HepG2 (cell line): ENCODE measurements around the gene EEA1. TPM values are rescaled to one million over a fixed set of nuclear protein-coding genes. Genes with fewer than 3 reads are reported as not detected.

ENCODE experiments used
- ATAC-seq: fragments of 200-7000 bp; cut with Tn5 transposase; 3 replicates; pipeline ENCODE4 v1.9.1; 2020; ENCODE audit warnings: mild to moderate bottlenecking, moderate library complexity
- BruUV-seq: library from RNA; stranded (reverse); fragments of 400-500 nt; replicated peaks from 2 replicates; lab custom pipeline; 2021; lab: Mats Ljungman, UMichigan
- CTCF ChIA-PET: fragments of 300-600 bp; formaldehyde crosslinking; extraction: SDS; loops from one replicate; lab custom pipeline; 2021; ENCODE audit warnings: low total read pairs, inconsistent platforms, low intra/inter-chr PET ratio; lab: Yijun Ruan, JAX
- POLR2A ChIA-PET: fragments of 350-600 bp; sonication (Branson Sonifier 250); formaldehyde crosslinking; loops from one replicate; lab custom pipeline; 2020; ENCODE audit warnings: antibody characterized with exemption, inconsistent platforms; lab: Yijun Ruan, JAX
- DNase-seq: peaks from one replicate; pipeline ENCODE4 v3.0.0-alpha.2; 2015; ENCODE audit warnings: low spot score
- FAIRE-seq: peaks from 3 replicates; lab custom pipeline; 2011; peaks lifted over from hg19 to GRCh38; lab: Jason Lieb, UNC
- H2AFZ ChIP-seq: one replicate; pipeline ENCODE4 v1.6.1; 2011; ENCODE audit warnings: low read length, inconsistent platforms
- H3K27ac ChIP-seq: fragments of 300-600 bp; 3 replicates; pipeline ENCODE4 v1.8.0; 2011; ENCODE audit warnings: mixed run types, mild to moderate bottlenecking, mixed read lengths, low read length, inconsistent platforms; ENCODE audit not compliant: insufficient read depth; ENCODE audit errors: extremely low read length
- H3K27me3 ChIP-seq, 2 experiments: fragments of 200-600 bp in 1 of 2; 2 replicates in 1 of 2; 3 replicates in 1 of 2; pipeline versions ENCODE4 v1.6.0 to v1.8.0; 2011; ENCODE audit warnings: low read length in 2 of 2, mild to moderate bottlenecking in 2 of 2, moderate library complexity in 2 of 2, inconsistent platforms in 1 of 2; ENCODE audit not compliant: insufficient read depth in 2 of 2, control insufficient read depth in 1 of 2
- H3K36me3 ChIP-seq, 2 experiments: fragments of 200-600 bp in 1 of 2; replicated peaks in 1 of 2; 2 replicates in 1 of 2; 3 replicates in 1 of 2; pipeline versions ENCODE4 v1.5.1 to v1.8.0; 2011; ENCODE audit warnings: low read length in 2 of 2, inconsistent platforms in 1 of 2; ENCODE audit not compliant: insufficient read depth in 2 of 2, control insufficient read depth in 1 of 2
- H3K4me1 ChIP-seq: 2 replicates; pipeline ENCODE4 v1.5.1; 2012; ENCODE audit warnings: low read length, inconsistent platforms; ENCODE audit not compliant: insufficient read depth
- H3K4me2 ChIP-seq: 2 replicates; pipeline ENCODE4 v1.6.0; 2011; ENCODE audit warnings: low read depth, low read length, inconsistent platforms
- H3K4me3 ChIP-seq, 3 experiments: fragments of 200-600 bp in 1 of 3; sonication (generic), shearing (Covaris generic) in 1 of 3; replicated peaks in 1 of 3; 2 replicates each; pipeline ENCODE4 v1.5.1; 2011 to 2016; ENCODE audit warnings: low read length in 3 of 3, inconsistent platforms in 2 of 3, low read depth in 2 of 3, mild to moderate bottlenecking in 2 of 3, control low read depth in 1 of 3, mixed read lengths in 1 of 3; ENCODE audit not compliant: insufficient read depth in 1 of 3
- H3K79me2 ChIP-seq: one replicate; pipeline ENCODE4 v1.6.1; 2011; ENCODE audit warnings: low read length, inconsistent platforms; ENCODE audit not compliant: insufficient read depth
- H3K9ac ChIP-seq: 2 replicates; pipeline ENCODE4 v1.6.0; 2011; ENCODE audit warnings: mild to moderate bottlenecking, low read depth, low read length, inconsistent platforms; ENCODE audit not compliant: insufficient read depth
- H3K9me3 ChIP-seq: 2 replicates; pipeline ENCODE4 v1.5.1; 2012; ENCODE audit warnings: mild to moderate bottlenecking, low read length
- H4K20me1 ChIP-seq: 2 replicates; pipeline ENCODE4 v1.6.0; 2011; ENCODE audit warnings: inconsistent platforms, mild to moderate bottlenecking, low read length, moderate library complexity; ENCODE audit not compliant: insufficient read depth
- CHD2 ChIP-seq: IDR thresholded peaks from 2 replicates; pipeline ENCODE4 v1.6.1; 2011; ENCODE audit warnings: low read depth, low read length, improper control_type of control experiment
- CREB1 ChIP-seq, 2 experiments: fragments of 450-650 bp in 1 of 2; IDR thresholded peaks; 2 replicates each; pipeline ENCODE4 v1.6.1; 2016 to 2017; ENCODE audit warnings: control low read depth in 1 of 2, mild to moderate bottlenecking in 1 of 2, missing compliant biosample characterization in 1 of 2, missing genetic modification characterization in 1 of 2
- DNMT1 ChIP-seq: sonication (generic); formaldehyde crosslinking; IDR thresholded peaks from 2 replicates; pipeline ENCODE4 v1.5.1; 2020; ENCODE audit warnings: mild to moderate bottlenecking, missing genetic modification reagents
- KDM6A ChIP-seq: IDR thresholded peaks from 2 replicates; pipeline ENCODE4 v1.6.1; 2016; ENCODE audit warnings: low read depth
- NFE2 ChIP-seq: sonication (generic); formaldehyde crosslinking; IDR thresholded peaks from 2 replicates; pipeline ENCODE4 v1.4.0; 2020; ENCODE audit warnings: missing genetic modification reagents
- NFE2L2 ChIP-seq: fragments of 150-350 bp; IDR thresholded peaks from 2 replicates; pipeline ENCODE4 v1.6.1; 2014; ENCODE audit warnings: low read length
- SIN3A ChIP-seq: IDR thresholded peaks from 2 replicates; pipeline ENCODE4 v1.6.1; 2011; ENCODE audit warnings: low read depth, mild to moderate bottlenecking, control low read depth, low read length, borderline replicate concordance
- TAF1 ChIP-seq: sonication (generic); formaldehyde crosslinking; IDR thresholded peaks from 2 replicates; pipeline ENCODE4 v1.4.0; 2020; ENCODE audit warnings: missing genetic modification reagents
- ZFP1 ChIP-seq: IDR thresholded peaks from 2 replicates; pipeline ENCODE4 v1.6.1; 2016
- ZNF747 ChIP-seq: sonication (generic); formaldehyde crosslinking; IDR thresholded peaks from 2 replicates; pipeline ENCODE4 v1.8.1; 2023; ENCODE audit warnings: missing genetic modification reagents, mild to moderate bottlenecking, borderline replicate concordance
- ZSCAN22 ChIP-seq: sonication (generic); formaldehyde crosslinking; IDR thresholded peaks from 2 replicates; pipeline ENCODE4 v1.4.0; 2020; ENCODE audit warnings: mild to moderate bottlenecking, missing genetic modification reagents
- WGBS: methylation state at CpG from one replicate; pipeline ENCODE4 v1.1.6; 2017; ENCODE audit warnings: low lambda C conversion rate; 5-methylcytosine and 5-hydroxymethylcytosine counted together
- in situ Hi-C: cut with HindIII; loops from 2 replicates; pipeline ENCODE4 v1.10.0; 2017; ENCODE audit warnings: low pct_unique_long_range_greater_than_20kb; ENCODE audit not compliant: extremely low pct_ligation_motif_present
- intact Hi-C: fragments of 100-400 bp; cut with micrococcal nuclease; formaldehyde crosslinking; loops from one replicate; pipeline ENCODE4 v1.10.0; 2022; ENCODE audit not compliant: unreplicated experiment
- polyA plus RNA-seq, 8 experiments: library from polyadenylated mRNA; depleted of rRNA in 3 of 8; stranded (reverse) in 7 of 8; unstranded in 1 of 8; fragments of >200 nt; fragmentation: Illumina TruSeq in 4 of 8; extraction: Trizol in 4 of 8; gene quantifications; 2 replicates each; pipeline versions ENCODE4 v1.2.1 to v1.2.3, GENCODE V29; 2011 to 2016; ENCODE audit warnings: low read depth in 4 of 8, missing spikeins in 1 of 8, mixed read lengths in 1 of 8; ENCODE audit not compliant: insufficient read depth in 1 of 8
- total RNA-seq, 5 experiments: library from RNA; depleted of rRNA; stranded (reverse); fragments of >200 nt; fragmentation: Illumina TruSeq; extraction: Trizol; gene quantifications; 2 replicates each; pipeline ENCODE4 v1.2.3, GENCODE V29; 2016; ENCODE audit warnings: low read depth in 1 of 5
- TF ChIP-seq, protein P1 (sequence below): IDR thresholded peaks from 2 replicates; pipeline ENCODE4 v1.6.1; 2016; ENCODE audit warnings: mild to moderate bottlenecking, missing biosample characterization, missing genetic modification reagents
- TF ChIP-seq, protein P2 (sequence below): sonication (generic); formaldehyde crosslinking; IDR thresholded peaks from 2 replicates; pipeline ENCODE4 v1.5.0; 2020; ENCODE audit warnings: mild to moderate bottlenecking, missing genetic modification reagents, borderline replicate concordance
- TF ChIP-seq, protein P3 (sequence below): sonication (generic); formaldehyde crosslinking; IDR thresholded peaks from 2 replicates; pipeline ENCODE4 v1.5.0; 2020; ENCODE audit warnings: mild to moderate bottlenecking, missing genetic modification reagents
- TF ChIP-seq, protein P4 (sequence below): sonication (generic); formaldehyde crosslinking; IDR thresholded peaks from 2 replicates; pipeline ENCODE4 v1.5.0; 2020; ENCODE audit warnings: missing genetic modification reagents, mild to moderate bottlenecking, borderline replicate concordance

Gene EEA1
- total and polyA plus RNA-seq, 2 of the 13 experiments (the other 11 are each of a cell fraction or from before 2014, with no cell fraction given): 5.0 to 19.3 TPM

DNA sequence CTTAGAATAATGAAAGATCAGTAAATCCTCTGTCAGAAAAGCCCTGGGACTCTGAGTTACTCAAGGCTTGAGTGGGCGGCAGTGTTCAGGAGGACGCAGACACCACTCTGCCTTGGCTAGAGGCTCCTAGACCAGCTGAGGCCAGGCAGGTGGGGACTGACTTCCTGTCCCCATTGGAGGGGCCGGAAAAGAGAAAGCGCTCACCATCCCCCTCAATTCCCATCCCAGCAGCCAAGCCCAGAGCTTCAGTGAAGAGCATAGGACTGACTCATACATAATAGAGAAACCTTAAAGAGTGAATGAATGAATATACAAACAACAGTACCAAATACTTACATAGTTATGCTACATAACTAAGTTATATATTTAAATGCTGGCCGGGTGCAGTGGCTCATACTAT, 164.3 kb downstream of the EEA1 start:
- Histone ChIP-seq H4K20me1 (no peaks in the 10 kb centered on the region), H3K9ac (no peak overlapping the region), H3K36me3 (no peaks in the 10 kb centered on the region), H3K27me3 (no peaks in the 10 kb centered on the region; a peak in 1 of 5 replicates), H3K79me2 (no peaks in the 10 kb centered on the region), H3K4me3 (no peak overlapping the region), H3K27ac (no peak overlapping the region), H3K4me2 (no peak overlapping the region), H3K9me3 (no peaks in the 10 kb centered on the region), H2AFZ (no peak overlapping the region), H3K4me1 (peaks cover 14% of the 10 kb centered on the region)
- FAIRE-seq (no peak), ATAC-seq (no peak), DNase-seq (no peak)
- CTCF ChIA-PET: no interaction called here
- POLR2A ChIA-PET: no interaction called here
- in situ Hi-C loops (no loop called here), intact Hi-C loops (no loop called here)
- no TSS peak for BruUV-seq
- TF ChIP-seq KDM6A: no peak
- TF ChIP-seq ZNF747 (CRISPR knock-in tag): no peak
- no peak for TF ChIP-seq SIN3A
- no peak for TF ChIP-seq ZSCAN22
- no peak for TF ChIP-seq CHD2
- TF ChIP-seq, protein P1, sequence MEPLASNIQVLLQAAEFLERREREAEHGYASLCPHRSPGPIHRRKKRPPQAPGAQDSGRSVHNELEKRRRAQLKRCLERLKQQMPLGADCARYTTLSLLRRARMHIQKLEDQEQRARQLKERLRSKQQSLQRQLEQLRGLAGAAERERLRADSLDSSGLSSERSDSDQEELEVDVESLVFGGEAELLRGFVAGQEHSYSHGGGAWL (CRISPR knock-in tag): no peak
- TF ChIP-seq TAF1 (CRISPR knock-in tag): no peak
- TF ChIP-seq, protein P2, sequence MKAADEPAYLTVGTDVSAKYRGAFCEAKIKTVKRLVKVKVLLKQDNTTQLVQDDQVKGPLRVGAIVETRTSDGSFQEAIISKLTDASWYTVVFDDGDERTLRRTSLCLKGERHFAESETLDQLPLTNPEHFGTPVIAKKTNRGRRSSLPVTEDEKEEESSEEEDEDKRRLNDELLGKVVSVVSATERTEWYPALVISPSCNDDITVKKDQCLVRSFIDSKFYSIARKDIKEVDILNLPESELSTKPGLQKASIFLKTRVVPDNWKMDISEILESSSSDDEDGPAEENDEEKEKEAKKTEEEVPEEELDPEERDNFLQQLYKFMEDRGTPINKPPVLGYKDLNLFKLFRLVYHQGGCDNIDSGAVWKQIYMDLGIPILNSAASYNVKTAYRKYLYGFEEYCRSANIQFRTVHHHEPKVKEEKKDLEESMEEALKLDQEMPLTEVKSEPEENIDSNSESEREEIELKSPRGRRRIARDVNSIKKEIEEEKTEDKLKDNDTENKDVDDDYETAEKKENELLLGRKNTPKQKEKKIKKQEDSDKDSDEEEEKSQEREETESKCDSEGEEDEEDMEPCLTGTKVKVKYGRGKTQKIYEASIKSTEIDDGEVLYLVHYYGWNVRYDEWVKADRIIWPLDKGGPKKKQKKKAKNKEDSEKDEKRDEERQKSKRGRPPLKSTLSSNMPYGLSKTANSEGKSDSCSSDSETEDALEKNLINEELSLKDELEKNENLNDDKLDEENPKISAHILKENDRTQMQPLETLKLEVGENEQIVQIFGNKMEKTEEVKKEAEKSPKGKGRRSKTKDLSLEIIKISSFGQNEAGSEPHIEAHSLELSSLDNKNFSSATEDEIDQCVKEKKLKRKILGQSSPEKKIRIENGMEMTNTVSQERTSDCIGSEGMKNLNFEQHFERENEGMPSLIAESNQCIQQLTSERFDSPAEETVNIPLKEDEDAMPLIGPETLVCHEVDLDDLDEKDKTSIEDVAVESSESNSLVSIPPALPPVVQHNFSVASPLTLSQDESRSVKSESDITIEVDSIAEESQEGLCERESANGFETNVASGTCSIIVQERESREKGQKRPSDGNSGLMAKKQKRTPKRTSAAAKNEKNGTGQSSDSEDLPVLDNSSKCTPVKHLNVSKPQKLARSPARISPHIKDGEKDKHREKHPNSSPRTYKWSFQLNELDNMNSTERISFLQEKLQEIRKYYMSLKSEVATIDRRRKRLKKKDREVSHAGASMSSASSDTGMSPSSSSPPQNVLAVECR: no peak
- no peak for TF ChIP-seq ZFP1 (CRISPR knock-in tag)
- TF ChIP-seq, protein P3, sequence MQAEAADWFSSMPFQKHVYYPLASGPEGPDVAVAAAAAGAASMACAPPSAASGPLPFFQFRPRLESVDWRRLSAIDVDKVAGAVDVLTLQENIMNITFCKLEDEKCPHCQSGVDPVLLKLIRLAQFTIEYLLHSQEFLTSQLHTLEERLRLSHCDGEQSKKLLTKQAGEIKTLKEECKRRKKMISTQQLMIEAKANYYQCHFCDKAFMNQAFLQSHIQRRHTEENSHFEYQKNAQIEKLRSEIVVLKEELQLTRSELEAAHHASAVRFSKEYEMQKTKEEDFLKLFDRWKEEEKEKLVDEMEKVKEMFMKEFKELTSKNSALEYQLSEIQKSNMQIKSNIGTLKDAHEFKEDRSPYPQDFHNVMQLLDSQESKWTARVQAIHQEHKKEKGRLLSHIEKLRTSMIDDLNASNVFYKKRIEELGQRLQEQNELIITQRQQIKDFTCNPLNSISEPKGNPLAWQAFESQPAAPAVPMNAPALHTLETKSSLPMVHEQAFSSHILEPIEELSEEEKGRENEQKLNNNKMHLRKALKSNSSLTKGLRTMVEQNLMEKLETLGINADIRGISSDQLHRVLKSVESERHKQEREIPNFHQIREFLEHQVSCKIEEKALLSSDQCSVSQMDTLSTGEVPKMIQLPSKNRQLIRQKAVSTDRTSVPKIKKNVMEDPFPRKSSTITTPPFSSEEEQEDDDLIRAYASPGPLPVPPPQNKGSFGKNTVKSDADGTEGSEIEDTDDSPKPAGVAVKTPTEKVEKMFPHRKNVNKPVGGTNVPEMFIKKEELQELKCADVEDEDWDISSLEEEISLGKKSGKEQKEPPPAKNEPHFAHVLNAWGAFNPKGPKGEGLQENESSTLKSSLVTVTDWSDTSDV (CRISPR knock-in tag): no peak
- TF ChIP-seq, protein P4, sequence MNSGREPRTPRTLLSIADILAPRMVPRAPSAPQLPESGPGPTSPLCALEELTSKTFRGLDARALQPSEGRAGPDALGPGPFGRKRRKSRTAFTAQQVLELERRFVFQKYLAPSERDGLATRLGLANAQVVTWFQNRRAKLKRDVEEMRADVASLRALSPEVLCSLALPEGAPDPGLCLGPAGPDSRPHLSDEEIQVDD (CRISPR knock-in tag): no peak
- TF ChIP-seq DNMT1 (CRISPR knock-in tag): no peak
- no peak for TF ChIP-seq CREB1 (IDR thresholded peaks at IDR 0.05)
- no peak for TF ChIP-seq CREB1 (CRISPR knock-in tag; IDR thresholded peaks at IDR 0.05)
- no peak for TF ChIP-seq NFE2 (CRISPR knock-in tag)
- TF ChIP-seq NFE2L2: no peak
- 70% methylated on average over 5 of the region's 5 CpGs for WGBS
